SU-DHL-6 (cell line): ENCODE data around the gene DALRD3.

ENCODE experiments used
- H2AFZ ChIP-seq: fragments of 200-600 bp; sonication (generic); 2 replicates; pipeline ENCODE4 v1.6.1; 2014; ENCODE audit warnings: low read depth, mild to moderate bottlenecking, moderate library complexity, mixed read lengths, antibody characterized with exemption, low read length; ENCODE audit not compliant: severe bottlenecking
- H3F3A ChIP-seq: fragments of 200-600 bp; shearing (Covaris generic); 2 replicates; pipeline ENCODE4 v1.6.0; 2016; ENCODE audit warnings: antibody characterized with exemption, mild to moderate bottlenecking; ENCODE audit not compliant: insufficient read depth
- H3K27ac ChIP-seq: fragments of 200-600 bp; sonication (generic); 2 replicates; pipeline ENCODE4 v1.5.1; 2016; ENCODE audit warnings: low read depth, mild to moderate bottlenecking, low read length, moderate library complexity, mixed read lengths
- H3K27me3 ChIP-seq: fragments of 200-600 bp; sonication (generic), shearing (Covaris generic); 2 replicates; pipeline ENCODE4 v1.6.0; 2014; ENCODE audit warnings: mild to moderate bottlenecking, low read length
- H3K36me3 ChIP-seq: fragments of 200-600 bp; sonication (generic); 2 replicates; pipeline ENCODE4 v1.6.1; 2014; ENCODE audit warnings: mild to moderate bottlenecking, low read length, mixed read lengths
- H3K4me2 ChIP-seq: fragments of 300-600, 200-600 bp; shearing (Covaris generic), sonication (generic); 2 replicates; pipeline ENCODE4 v1.6.0; 2014; ENCODE audit warnings: low read length, low read depth, mild to moderate bottlenecking; ENCODE audit not compliant: poor library complexity, severe bottlenecking
- H3K4me3 ChIP-seq: fragments of 200-600 bp; sonication (generic); 2 replicates; pipeline ENCODE4 v1.5.1; 2014; ENCODE audit warnings: antibody characterized with exemption, low read length, mild to moderate bottlenecking, mixed read lengths; ENCODE audit not compliant: insufficient read depth, poor library complexity, severe bottlenecking
- H3K79me2 ChIP-seq: fragments of 200-600 bp; sonication (generic); 2 replicates; pipeline ENCODE4 v1.6.1; 2014; ENCODE audit warnings: mild to moderate bottlenecking, low read length, moderate library complexity; ENCODE audit not compliant: insufficient read depth
- H3K9ac ChIP-seq: fragments of 200-600 bp; sonication (generic); 2 replicates; pipeline ENCODE4 v1.7.0; 2014; ENCODE audit warnings: mild to moderate bottlenecking, low read length
- H3K9me2 ChIP-seq: fragments of 200-600 bp; sonication (generic); replicated peaks from 2 replicates; pipeline ENCODE4 v1.6.1; 2014; ENCODE audit warnings: low read length; ENCODE audit not compliant: insufficient read depth
- H3K9me3 ChIP-seq: fragments of 200-600 bp; sonication (generic); 2 replicates; pipeline ENCODE4 v1.6.1; 2014; ENCODE audit warnings: low read length, mixed read lengths; ENCODE audit not compliant: insufficient read depth
- H4K20me1 ChIP-seq: fragments of 200-600 bp; sonication (generic); 2 replicates; pipeline ENCODE4 v1.6.1; 2014; ENCODE audit warnings: low read depth, mild to moderate bottlenecking, antibody characterized with exemption, low read length, moderate library complexity, mixed read lengths
- EZH2phosphoT487 ChIP-seq: fragments of 200-600 bp; sonication (generic), shearing (Covaris generic); conservative IDR thresholded peaks from 2 replicates; pipeline ENCODE4 v1.6.1; 2018; ENCODE audit warnings: mild to moderate bottlenecking, antibody characterized with exemption, low read length, moderate library complexity, mixed read lengths
- TF ChIP-seq, protein P1 (sequence below): fragments of 200-600 bp; sonication (generic); IDR thresholded peaks from one replicate; pipeline ENCODE4 v1.5.1; 2017; ENCODE audit warnings: antibody characterized with exemption, mild to moderate bottlenecking, low read length, moderate library complexity; ENCODE audit not compliant: insufficient read depth, poor library complexity, severe bottlenecking

The DALRD3 gene

DNA sequence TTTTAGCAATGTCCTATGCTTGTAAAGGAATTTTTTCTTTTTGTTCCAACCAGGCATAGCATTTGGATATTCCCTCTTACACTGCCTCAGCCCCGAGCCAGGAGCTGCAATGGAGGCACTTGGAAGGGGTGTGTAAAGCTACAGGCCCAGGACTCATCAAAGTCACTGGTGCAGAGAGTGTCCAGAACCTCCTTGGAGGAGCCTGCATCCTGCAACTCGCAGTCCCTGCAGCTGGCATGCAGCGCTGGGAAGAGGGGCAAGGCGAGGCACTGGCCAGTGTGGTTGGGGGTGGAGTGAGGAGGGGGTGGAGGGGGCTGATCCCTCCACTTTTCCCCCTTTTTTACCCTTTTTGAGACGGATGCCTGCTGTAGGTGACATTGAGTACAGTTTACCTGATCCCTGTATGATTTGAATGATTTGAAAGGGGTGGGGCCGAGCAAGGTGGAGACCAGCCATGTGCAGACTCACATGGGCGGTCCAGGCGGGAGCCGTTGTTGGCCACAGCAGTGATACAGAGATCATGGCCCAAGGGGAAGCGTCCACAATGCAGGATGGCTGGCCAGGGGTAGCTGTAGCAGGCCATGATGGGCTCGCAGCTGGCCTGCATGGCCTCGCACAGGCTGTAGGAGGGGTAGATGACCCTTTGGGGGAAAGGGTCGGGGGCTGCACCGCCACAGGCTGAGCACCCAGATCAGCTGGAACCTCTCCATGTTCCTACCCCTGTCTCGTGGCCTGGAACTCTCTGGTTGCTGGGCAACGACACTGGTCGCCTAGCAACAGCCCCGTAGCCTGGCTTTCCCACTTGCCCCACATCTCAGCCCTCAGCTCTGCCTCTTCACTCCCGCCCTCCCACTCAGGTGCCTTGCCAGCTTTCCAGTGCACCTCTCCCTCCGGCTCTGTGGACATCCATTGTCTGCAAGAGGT is 20.4 kb downstream of the DALRD3 start:
- Histone ChIP-seq H3K36me3 (no peaks in the 10 kb centered on the region), H4K20me1 (no peaks in the 10 kb centered on the region), H3K9ac (no peak overlapping the region), H3K4me3 (no peak overlapping the region), H3K79me2 (no peaks in the 10 kb centered on the region), H3K4me2 (no peak overlapping the region), H2AFZ (no peak overlapping the region), H3K27me3 (no peaks in the 10 kb centered on the region), H3K9me3 (no peaks in the 10 kb centered on the region), H3K27ac (no peak overlapping the region), H3F3A (no peaks in the 10 kb centered on the region), H3K9me2 (no peaks in the 10 kb centered on the region)
- TF ChIP-seq EZH2phosphoT487 = no peak

DNA sequence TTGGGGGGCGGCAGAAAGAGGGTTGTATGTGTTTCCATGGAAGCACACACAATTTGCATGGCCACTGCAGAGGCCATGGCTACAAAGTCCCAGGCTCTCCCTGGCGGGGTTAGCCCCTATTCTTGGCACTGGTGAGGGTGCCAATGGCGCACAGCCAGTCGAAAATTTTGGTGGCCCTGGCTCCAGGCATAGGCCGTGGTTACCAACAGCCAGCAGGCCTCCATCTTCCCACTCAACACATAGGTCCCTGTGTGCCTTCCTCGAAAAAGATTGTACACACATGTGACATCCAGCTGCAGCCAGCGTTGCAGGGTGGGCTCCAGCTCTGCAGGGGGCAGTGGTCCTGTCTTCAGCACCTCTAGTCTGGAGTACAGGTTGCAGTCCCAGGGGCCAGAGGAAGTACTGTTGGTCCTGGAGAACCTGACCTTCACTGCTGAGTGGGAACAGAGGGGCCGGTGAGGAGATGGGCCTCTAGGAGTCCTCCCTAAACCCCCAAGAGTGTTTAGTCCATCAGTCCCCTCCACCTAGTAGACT is 21.2 kb downstream of the DALRD3 start:
- H3K79me2 ChIP-seq = no peaks in the 10 kb centered on the region
- no peak overlapping the region for H2AFZ ChIP-seq
- no peaks in the 10 kb centered on the region for H3K9me2 ChIP-seq
- H3K27me3 ChIP-seq = no peaks in the 10 kb centered on the region
- H3K4me3 ChIP-seq = no peak overlapping the region
- no peak overlapping the region for H3K4me2 ChIP-seq
- H3K9me3 ChIP-seq = no peaks in the 10 kb centered on the region
- H3K27ac ChIP-seq = no peak overlapping the region
- no peak for TF ChIP-seq EZH2phosphoT487
- H3F3A ChIP-seq = no peaks in the 10 kb centered on the region
- H3K9ac ChIP-seq = no peak overlapping the region
- no peaks in the 10 kb centered on the region for H4K20me1 ChIP-seq
- no peaks in the 10 kb centered on the region for H3K36me3 ChIP-seq

DNA sequence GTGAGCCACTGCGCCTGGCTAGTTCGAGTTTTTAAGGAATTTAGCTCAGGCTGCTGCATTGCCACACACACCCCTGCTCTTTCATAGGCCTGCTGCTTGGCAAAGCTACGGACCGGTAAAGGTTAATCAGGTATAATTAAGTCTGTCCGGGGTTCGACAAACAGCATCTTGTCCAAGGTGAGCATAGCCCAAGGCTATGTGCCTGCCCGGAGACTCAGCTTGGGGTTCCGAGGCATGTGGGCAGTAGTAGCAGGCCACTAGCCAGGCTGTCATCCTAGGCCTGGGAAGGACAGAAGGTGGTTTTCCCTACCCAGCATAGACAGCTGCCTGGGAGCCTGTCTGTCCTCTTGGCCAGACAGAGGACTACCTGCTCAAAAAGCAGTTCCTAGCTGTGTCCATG is 21.7 kb downstream of the DALRD3 start:
- Histone ChIP-seq H3K9ac (no peak overlapping the region), H3K36me3 (no peaks in the 10 kb centered on the region)

DNA sequence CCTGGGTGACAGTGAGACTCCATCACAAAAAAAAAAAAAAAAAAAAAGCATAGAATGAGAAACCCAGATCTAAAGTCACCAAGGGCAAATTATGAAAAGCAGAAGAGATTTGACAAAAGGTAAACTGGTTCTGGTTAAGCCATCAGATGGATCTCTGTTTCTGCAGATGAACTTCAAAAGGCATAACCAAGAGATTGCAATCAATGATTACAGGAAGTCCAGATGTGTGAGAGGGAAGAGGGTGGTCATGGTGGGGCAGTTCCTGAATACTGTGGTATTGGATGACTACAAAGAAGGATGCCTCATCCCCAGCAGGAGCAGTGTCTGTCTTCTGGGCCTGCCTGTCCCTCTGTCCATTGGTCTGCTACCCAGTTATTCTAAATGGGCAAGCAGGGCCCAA is 24.5 kb downstream of the DALRD3 start:
- Histone ChIP-seq H3K36me3 (no peaks in the 10 kb centered on the region), H3K9me2 (no peaks in the 10 kb centered on the region), H3K4me3 (no peak overlapping the region), H3K9me3 (no peaks in the 10 kb centered on the region), H3K4me2 (no peak overlapping the region), H4K20me1 (no peaks in the 10 kb centered on the region), H3K27ac (no peak overlapping the region), H3K79me2 (peaks cover 20% of the 10 kb centered on the region), H3F3A (no peaks in the 10 kb centered on the region), H3K27me3 (no peaks in the 10 kb centered on the region), H3K9ac (no peak overlapping the region), H2AFZ (no peak overlapping the region)
- no peak for TF ChIP-seq EZH2phosphoT487
- TF ChIP-seq, protein P1, sequence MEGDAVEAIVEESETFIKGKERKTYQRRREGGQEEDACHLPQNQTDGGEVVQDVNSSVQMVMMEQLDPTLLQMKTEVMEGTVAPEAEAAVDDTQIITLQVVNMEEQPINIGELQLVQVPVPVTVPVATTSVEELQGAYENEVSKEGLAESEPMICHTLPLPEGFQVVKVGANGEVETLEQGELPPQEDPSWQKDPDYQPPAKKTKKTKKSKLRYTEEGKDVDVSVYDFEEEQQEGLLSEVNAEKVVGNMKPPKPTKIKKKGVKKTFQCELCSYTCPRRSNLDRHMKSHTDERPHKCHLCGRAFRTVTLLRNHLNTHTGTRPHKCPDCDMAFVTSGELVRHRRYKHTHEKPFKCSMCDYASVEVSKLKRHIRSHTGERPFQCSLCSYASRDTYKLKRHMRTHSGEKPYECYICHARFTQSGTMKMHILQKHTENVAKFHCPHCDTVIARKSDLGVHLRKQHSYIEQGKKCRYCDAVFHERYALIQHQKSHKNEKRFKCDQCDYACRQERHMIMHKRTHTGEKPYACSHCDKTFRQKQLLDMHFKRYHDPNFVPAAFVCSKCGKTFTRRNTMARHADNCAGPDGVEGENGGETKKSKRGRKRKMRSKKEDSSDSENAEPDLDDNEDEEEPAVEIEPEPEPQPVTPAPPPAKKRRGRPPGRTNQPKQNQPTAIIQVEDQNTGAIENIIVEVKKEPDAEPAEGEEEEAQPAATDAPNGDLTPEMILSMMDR = no peak

More for the DNA sequence above, 21.7 kb downstream of the DALRD3 start:
- TF ChIP-seq EZH2phosphoT487 = no peak
- Histone ChIP-seq H3K27ac (no peak overlapping the region), H3K9me2 (no peaks in the 10 kb centered on the region), H2AFZ (no peak overlapping the region), H3K27me3 (no peaks in the 10 kb centered on the region), H3K79me2 (peaks cover 4% of the 10 kb centered on the region; the same call in 1 of the 2 replicates), H3K4me3 (no peak overlapping the region), H3K4me2 (no peak overlapping the region), H3K9me3 (no peaks in the 10 kb centered on the region), H4K20me1 (no peaks in the 10 kb centered on the region), H3F3A (no peaks in the 10 kb centered on the region)
